GM20000 (cell line): ENCODE measurements around the gene JMY.

Source experiments
- DNase-seq: peaks from one replicate; pipeline ENCODE4 v3.0.0; 2012; ENCODE audit warnings: low spot score
- CTCF ChIP-seq: IDR thresholded peaks from 2 replicates; pipeline ENCODE4 v1.5.1; 2012; ENCODE audit warnings: mild to moderate bottlenecking, control low read depth; ENCODE audit errors: extremely low read depth, missing control alignments

The JMY gene

GRCh38 chr5:79267180-79267579 is 31.2 kb downstream of the JMY start:
- TF ChIP-seq CTCF = no peak
- no peak for DNase-seq

DNA sequence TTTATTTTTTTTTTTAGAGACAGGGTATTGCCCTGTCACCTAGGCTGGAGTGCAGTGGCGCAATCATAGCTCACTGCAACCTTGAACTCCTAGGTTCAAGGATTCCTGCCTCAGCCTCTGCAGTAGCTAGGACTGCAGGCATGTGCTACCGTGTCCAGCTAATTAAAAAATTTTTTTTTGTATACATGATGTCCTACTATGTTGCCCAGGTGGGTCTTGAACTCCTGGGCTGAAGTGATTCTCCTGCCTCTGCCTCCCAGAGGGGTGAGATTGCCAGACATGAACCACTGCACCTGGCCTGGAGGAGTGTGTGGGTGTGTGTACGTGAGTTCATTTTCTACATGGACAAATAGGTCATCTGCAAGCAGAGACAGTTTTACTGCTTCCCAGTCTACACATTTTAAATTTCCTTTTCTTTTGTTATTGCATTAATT is 33.8 kb downstream of the JMY start:
- TF ChIP-seq CTCF = no peak
- DNase-seq = no peak

DNA sequence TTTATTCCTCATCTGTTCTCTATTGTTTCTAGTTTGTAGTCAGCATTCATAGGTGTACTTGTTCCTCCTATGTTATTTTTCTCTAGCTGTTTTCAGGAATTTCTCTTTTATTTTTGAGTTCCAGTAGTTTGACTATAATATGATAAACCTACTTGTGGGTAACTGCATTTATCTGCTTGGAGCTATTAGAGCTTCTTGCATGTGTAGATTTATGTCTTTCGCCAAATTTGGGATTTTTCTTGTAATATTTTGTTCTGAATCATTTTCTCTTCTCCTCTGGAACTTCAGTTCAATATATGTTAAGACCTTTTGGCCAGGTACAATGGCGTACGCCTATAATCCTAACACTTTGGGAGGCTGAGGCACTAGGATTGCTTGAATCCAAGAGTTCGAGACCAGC is 37.4 kb downstream of the JMY start:
- TF ChIP-seq CTCF = no peak
- DNase-seq = no peak

DNA sequence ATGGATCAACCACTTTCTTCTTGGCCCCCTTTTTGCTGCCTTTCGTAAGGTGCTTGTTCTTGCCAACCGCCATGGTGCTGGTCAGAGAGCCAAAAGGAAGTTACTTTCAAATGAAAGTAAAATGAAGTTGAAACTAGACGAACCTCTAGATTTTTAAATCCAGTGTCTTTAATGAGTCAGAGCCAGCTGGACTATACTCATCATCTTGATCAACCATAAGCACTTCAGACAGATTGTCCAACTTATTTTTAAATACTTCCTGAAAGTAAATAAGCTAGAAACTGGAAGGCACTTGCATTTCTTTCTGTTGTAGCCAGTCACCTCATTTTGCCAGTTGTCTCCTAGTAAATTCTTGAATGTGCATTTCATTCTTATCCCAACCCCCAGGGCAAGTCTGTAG is 48.9 kb downstream of the JMY start:
- no peak for DNase-seq
- TF ChIP-seq CTCF = no peak

DNA sequence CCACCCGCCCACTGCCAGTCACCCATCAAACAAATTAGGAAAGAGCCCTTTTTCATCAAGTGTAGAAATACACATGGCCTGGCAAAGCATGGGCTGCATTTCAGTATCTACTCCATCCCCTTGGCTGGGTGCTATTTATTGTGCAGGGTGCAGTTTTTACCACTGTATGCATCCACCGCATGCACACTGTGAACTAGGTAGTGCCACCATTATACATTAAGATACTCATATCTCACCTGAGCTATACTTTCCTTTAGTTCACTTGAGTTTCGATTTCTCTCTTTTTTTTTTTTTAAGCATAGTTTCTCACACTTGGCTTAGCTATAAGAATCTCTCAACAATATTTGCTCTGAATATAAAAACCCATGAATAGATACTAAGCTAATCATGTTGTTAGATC is 49.4 kb downstream of the JMY start:
- no peak for DNase-seq
- no peak for TF ChIP-seq CTCF

- DNase-seq = no peak
- TF ChIP-seq CTCF = no peak
Observed at GRCh38 chr5:79285833-79286232, 49.9 kb downstream of the JMY start.

DNA sequence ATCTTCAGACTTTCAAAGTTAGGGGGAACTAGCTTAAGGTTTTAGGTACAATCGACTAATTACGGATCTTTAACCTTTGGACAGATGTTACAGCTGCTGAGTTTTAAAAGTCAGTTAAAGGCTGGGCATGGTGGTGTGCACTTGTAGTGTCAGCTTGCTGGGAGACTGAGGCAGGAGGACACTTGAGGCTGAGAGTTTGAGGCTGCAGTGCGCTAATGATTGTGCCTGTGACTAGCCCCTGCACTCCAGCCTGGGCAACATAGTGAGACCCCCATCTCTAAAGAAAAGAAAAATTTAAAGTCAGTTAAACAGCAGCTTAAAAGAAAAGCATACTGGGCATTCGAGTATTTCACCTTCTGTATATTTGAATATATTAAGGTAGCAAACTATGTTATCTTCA is 51.4 kb downstream of the JMY start:
- TF ChIP-seq CTCF = no peak
- no peak for DNase-seq
